Right lung (tissue), 5 donors: ENCODE results near the gene HMX3. TPM values are rescaled to one million over a fixed set of nuclear protein-coding genes. Genes with fewer than 3 reads are reported as not detected.
"Not testable (repeated sequence)": the region's sequence is repeated elsewhere in the genome, so short reads cannot be mapped to it uniquely, and the experiment has no call there.

Experiments
- DNase-seq, 2 donors: peaks; one replicate each; pipeline ENCODE4 v3.0.0-alpha.2; 2013
- polyA plus RNA-seq, 5 donors: library from polyadenylated mRNA; unstranded; fragments of 120-200 nt; gene quantifications; one replicate each; pipeline versions ENCODE4 v1.2.1 to v1.2.3, GENCODE V29; 2013; ENCODE audit warnings: inconsistent platforms in 1 of 5, low replicate concordance in 1 of 5; ENCODE audit not compliant: insufficient read length in 5 of 5, insufficient read depth in 1 of 5

HMX3 gene
- polyA plus RNA-seq, 5 donors, result not detected

- not testable (repeated sequence) for DNase-seq
Measured at GRCh38 chr10:123171616-123172015, 35.8 kb downstream of the HMX3 start.

DNA sequence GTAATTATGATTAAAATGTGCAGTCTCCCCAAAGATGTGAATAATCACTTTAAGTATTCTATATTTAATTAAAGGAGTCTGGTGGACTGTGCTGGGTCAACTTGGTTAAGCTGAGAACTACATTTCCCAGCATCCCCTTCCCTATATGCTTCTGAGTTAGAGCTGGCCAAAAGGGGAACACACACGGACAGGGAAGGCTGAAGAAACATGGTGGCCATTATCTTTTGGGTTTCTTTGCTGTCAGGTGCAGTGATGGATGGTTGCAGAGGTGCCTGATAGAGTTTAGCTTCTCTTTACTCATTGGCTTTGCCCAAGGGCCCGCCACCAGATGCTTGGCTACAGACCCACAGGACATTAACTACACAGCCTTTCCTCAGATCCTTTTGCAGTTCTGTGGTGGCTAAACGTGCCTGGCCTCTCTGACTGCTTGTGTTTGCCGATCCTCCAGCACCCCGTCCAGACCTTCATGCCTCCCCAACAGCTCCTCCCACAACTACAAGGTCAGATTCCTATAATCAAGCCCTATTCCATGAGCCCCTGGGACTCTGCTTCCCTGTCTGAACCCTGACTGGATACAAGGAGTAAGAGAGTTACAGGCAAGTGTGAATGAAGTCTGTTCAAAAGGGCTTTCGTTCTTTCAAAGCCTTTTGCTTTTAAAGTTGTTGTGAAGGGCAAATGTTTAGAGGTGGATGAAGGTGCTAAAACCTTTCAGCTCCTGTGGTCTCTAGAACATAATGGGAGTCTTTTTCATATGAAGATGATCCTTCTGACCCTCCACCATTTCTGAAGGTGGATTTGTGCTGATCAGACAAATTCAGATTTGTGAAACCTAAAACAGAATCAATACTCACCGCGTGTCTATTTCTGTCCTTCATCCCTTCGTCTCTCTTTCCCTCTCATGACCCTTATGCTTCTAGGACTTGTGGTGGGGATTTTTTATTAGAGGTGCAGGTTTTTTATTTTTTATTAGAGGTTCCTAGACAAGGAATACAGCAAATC, 39.9 kb downstream of the HMX3 start:
- DNase-seq, result no peak

DNA sequence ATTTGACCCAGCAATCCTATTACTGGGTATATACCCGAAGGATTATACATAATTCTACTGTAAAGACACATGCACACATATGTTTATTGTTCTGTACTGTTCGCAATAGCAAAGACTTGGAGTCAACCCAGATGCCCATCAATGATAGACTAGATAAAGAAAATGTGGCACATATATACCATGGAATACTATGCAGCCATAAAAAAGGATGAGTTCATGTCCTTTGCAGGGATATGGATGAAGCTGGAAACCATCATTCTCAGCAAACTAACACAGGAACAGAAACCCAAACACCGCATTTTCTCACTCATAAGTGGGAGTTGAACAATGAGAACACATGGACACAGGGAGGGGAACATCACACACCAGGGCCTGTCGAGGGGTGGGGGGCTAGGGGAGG, 42.6 kb downstream of the HMX3 start:
- not testable (repeated sequence) for DNase-seq

DNA sequence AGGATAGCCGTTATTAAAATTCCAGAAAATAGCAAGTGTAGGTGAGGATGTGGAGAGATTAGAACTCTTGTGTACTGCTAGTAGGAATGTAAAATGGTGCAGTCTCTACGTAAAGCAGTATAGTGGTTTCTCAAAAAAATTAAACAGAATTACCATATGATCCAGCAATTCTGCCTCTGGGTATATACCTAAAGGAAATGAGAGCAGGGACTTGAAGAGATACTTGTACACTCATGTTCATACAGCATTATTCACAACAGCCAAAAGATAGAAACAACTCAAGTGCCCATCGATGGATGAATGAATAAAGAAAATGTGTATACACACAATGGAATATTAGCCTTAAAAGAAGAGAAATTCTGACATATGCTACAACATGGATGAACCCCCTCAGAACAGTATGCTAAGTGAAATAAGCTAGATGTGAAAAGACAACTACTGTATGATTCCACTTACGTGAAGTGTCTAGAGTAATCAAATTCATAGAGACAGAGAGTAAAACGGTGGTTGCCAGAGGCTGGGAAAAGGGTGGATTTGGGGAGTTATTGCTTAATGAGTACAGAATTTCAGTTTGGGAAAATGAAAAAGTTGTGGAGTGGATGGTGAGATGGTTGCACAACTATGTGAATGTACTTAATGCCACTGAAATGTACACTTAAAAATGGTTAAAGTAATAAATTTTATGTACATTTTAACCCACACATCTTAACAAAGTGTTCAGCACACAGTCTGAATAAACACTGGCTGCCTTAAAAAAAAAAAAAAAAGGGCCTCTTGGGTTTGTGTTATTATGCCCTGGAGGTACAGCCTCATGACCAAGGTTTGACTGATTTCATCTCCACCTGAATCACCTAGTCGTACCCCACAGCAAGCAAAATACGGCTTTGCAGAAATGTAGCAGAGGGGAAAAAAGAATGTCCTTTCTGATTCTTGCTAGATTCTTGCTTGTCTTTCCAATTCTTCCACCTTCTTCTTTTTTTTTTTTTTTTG, 44.6 kb downstream of the HMX3 start:
- DNase-seq, result no peak

- DNase-seq, result no peak
Measured at GRCh38 chr10:123183724-123184123, 48.0 kb downstream of the HMX3 start.

DNA sequence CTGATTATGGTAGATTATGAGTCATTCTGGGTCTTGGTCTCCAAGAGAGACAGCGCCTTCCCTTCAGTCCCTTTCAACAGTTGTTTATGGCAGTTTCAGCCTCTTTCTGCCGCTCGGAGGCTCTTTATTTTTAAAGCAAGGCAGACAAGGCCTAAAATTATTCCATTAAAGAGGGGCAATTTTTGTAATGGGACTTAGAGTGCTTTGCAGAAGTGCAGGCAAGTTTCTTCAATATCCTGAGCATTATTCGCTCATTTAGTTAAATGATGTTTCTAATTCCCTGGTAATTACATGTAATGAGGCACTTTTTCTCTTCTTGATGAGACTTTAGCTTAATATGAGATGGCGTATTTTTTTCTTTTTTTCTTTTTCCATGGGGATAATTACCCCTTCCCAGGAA, 52.0 kb downstream of the HMX3 start:
- DNase-seq, result no peak

Other genes starting within 250 kb of the HMX3 start
- gene FAM24A, start 225.4 kb upstream of the HMX3 start, polyA plus RNA-seq, result not detected
- 10 to 100 TPM; 15.9 to 25.4 (median 21.8) TPM for gene C10orf88, start 181.7 kb upstream of the HMX3 start, polyA plus RNA-seq
- gene PSTK, start 155.6 kb upstream of the HMX3 start, polyA plus RNA-seq, result 10 to 100 TPM in 2 of 5 donors, 1 to 10 TPM in 3; 6.6 to 11.1 (median 8.5) TPM
- 10 to 100 TPM; 17.5 to 30.3 (median 24.2) TPM for gene IKZF5, start 127.2 kb upstream of the HMX3 start, polyA plus RNA-seq
- gene ACADSB, start 127.0 kb upstream of the HMX3 start, polyA plus RNA-seq, result 10 to 100 TPM; 13.8 to 26.6 (median 21.7) TPM
- gene HMX2, start 12.2 kb downstream of the HMX3 start, polyA plus RNA-seq, result not detected
- gene BUB3, start 18.4 kb downstream of the HMX3 start, polyA plus RNA-seq, result 100 to 1,000 TPM in 3 of 5 donors, 10 to 100 TPM in 2; 92.3 to 160 (median 117) TPM